ENCODE data around the gene PITX1.

DNA sequence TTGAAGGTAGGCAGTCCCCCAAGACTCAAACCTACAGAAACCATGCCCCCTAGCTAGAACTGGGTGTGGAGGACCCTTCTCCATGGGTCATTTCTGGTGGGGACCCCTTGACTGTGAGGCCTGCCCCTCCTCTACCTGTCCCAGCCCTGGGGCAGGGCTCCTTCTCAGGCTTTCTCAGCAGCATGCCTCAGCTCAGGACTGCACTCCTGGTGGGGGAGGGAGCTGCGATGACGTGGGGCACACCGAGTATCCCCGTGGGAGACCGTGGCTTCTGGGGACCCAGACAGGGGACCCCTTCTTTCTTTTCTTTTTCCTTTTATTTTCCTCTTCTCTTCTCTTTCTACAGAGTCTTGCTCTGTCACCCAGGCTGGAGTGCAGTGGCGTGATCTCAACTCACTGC, 27.0 kb upstream of the PITX1 start:
- TF ChIP-seq, protein P1, sequence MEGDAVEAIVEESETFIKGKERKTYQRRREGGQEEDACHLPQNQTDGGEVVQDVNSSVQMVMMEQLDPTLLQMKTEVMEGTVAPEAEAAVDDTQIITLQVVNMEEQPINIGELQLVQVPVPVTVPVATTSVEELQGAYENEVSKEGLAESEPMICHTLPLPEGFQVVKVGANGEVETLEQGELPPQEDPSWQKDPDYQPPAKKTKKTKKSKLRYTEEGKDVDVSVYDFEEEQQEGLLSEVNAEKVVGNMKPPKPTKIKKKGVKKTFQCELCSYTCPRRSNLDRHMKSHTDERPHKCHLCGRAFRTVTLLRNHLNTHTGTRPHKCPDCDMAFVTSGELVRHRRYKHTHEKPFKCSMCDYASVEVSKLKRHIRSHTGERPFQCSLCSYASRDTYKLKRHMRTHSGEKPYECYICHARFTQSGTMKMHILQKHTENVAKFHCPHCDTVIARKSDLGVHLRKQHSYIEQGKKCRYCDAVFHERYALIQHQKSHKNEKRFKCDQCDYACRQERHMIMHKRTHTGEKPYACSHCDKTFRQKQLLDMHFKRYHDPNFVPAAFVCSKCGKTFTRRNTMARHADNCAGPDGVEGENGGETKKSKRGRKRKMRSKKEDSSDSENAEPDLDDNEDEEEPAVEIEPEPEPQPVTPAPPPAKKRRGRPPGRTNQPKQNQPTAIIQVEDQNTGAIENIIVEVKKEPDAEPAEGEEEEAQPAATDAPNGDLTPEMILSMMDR (IDR thresholded peaks at IDR 0.05; ENCODE audit: insufficient read depth, low read length, poor library complexity, severe bottlenecking), result no peak
- no peak for TF ChIP-seq EZH2phosphoT487 (conservative IDR thresholded peaks at IDR 0.05; ENCODE audit: low read length)
